Stomach (tissue), 9 donors: ENCODE data around the gene RETREG1. TPM values are rescaled to one million over a fixed set of nuclear protein-coding genes. Genes with fewer than 3 reads are reported as not detected.
"Not testable (repeated sequence)": the region's sequence is repeated elsewhere in the genome, so short reads cannot be mapped to it uniquely, and the experiment has no call there.

ENCODE experiments used
- DNase-seq, 2 donors: peaks; one replicate each; pipeline versions ENCODE4 v3.0.0 to v3.0.0-alpha.2; 2013 to 2019
- H3K27ac ChIP-seq, 5 donors: fragments of 200-600 bp in 4 of 5; sonication (generic) in 4 of 5; one replicate each; pipeline ENCODE4 v1.5.1; 2013 to 2019; ENCODE audit warnings: mild to moderate bottlenecking in 1 of 5, moderate library complexity in 1 of 5
- H3K27me3 ChIP-seq, 3 donors: fragments of 200-600 bp; sonication (generic); one replicate each; pipeline ENCODE4 v1.5.1; 2017 to 2019; ENCODE audit warnings: mixed run types in 1 of 3
- H3K36me3 ChIP-seq, 4 donors: fragments of 200-600 bp; sonication (generic); 1 replicate in 3 of 4; 2 replicates in 1 of 4; pipeline ENCODE4 v1.5.1; 2016 to 2019
- H3K4me1 ChIP-seq, 4 donors: fragments of 200-600 bp; sonication (generic); one replicate each; pipeline ENCODE4 v1.5.1; 2016 to 2019
- H3K4me3 ChIP-seq, 4 donors: fragments of 200-600 bp; sonication (generic) in 3 of 4; one replicate each; pipeline ENCODE4 v1.5.1; 2016 to 2019; ENCODE audit warnings: mild to moderate bottlenecking in 1 of 4
- H3K9me3 ChIP-seq, 4 donors: fragments of 200-600 bp; sonication (generic); one replicate each; pipeline ENCODE4 v1.5.1; 2016 to 2019
- EP300 ChIP-seq: sonication (generic); formaldehyde crosslinking; IDR thresholded peaks from one replicate; pipeline ENCODE4 v1.6.1; 2017; ENCODE audit warnings: antibody characterized with exemption
- POLR2A ChIP-seq, 4 donors: fragments of 450-650 bp; IDR thresholded peaks; one replicate each; pipeline ENCODE4 v1.6.1; 2016; ENCODE audit warnings: antibody characterized with exemption in 4 of 4, control low read depth in 2 of 4, mild to moderate bottlenecking in 1 of 4, moderate library complexity in 1 of 4
- POLR2AphosphoS5 ChIP-seq, 3 donors: sonication (generic); formaldehyde crosslinking; IDR thresholded peaks; one replicate each; pipeline ENCODE4 v1.6.1; 2016; ENCODE audit warnings: antibody characterized with exemption in 3 of 3
- WGBS, 5 donors: extraction: QIAGEN DNeasy Blood & Tissue Kit in 3 of 5; methylation state at CpG; one replicate each; pipeline versions ENCODE4 v1.1.5 to v1.1.7; 2013 to 2018; 5-methylcytosine and 5-hydroxymethylcytosine counted together
- intact Hi-C: fragments of 100-400 bp; cut with DNase I; formaldehyde crosslinking; loops from one replicate; pipeline ENCODE4 v1.15.1; 2023; ENCODE audit warnings: low total_unique reads
- polyA plus RNA-seq, 3 donors: library from polyadenylated mRNA; stranded (reverse); fragments of 200-250 nt; gene quantifications; one replicate each; pipeline ENCODE4 v1.2.3, GENCODE V29; 2013
- total RNA-seq, 5 donors: library from RNA; depleted of rRNA; stranded (reverse); fragments of >200 nt; gene quantifications; one replicate each; pipeline versions ENCODE4 v1.1.0 to v1.2.3, GENCODE V29; 2014 to 2016
- TF ChIP-seq, protein P1 (sequence below), 7 experiments: fragments of 450-650 bp in 4 of 7; fragments of 200-600 bp in 3 of 7; sonication (generic) in 3 of 7; IDR thresholded peaks; one replicate each; pipeline ENCODE4 v1.5.1; 2016 to 2019; ENCODE audit warnings: antibody characterized with exemption in 7 of 7, control low read depth in 2 of 7, mild to moderate bottlenecking in 1 of 7
- donor health status: healthy with polysubstance abuse.
- donor health status: Bipolar disorder and iron deficiency.
- donor health status: healthy.

RETREG1 gene
- total and polyA plus RNA-seq, 8 donors, result 7.1 to 71.2 (median 23.9) TPM

DNA sequence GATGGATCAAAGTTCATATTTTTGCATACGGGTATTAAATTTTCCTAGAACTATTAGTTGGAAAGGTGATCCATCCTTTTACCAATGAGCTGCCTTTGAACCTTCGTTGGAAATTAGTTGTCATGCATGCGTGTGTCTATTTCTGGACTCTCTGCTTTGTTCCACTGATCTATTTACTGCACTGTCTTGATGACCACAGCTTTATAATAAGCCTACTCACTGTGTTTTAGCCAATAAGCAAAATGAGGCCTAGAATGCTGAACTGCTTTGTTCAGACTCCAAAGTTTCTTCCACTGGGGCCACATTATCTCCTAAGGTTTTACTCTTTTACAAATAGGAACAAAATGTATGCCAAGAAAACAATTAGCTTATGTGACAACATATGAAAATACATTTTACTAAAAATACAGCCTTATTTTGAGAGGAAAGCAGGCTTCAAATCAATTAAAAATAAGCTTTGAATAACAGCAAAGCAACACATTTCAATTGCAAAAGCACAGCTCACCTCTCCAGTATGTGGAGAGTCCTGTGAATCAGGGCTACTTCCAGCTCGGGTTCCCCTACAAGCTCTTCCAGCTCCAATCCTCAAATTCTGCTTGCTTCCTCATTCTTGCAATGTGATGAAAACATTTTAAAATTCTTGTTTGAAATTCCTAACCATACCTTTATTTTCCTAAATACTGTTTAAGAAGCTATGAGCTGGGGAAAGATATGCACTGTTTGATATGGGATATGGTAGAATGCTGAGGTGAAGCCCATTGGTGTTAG, 72.0 kb downstream of the RETREG1 start:
- Histone ChIP-seq H3K4me3 (no peak overlapping the region), H3K4me1 (peaks cover 8 to 20% (median 12%) of the 10 kb centered on the region in 4 donors), H3K27ac (peak overlapping the region in 2 of 5 donors; percentile 29), H3K36me3 (no peaks in the 10 kb centered on the region), H3K9me3 (no peaks in the 10 kb centered on the region), H3K27me3 (no peaks in the 10 kb centered on the region)
- intact Hi-C loops, result no loop called here
- 68 to 83% (median 81%) methylated on average over 4 of the region's 4 CpGs for WGBS, 5 donors
- no peak for DNase-seq
- TF ChIP-seq POLR2AphosphoS5 (IDR thresholded peaks at IDR 0.05) (no peak), EP300 (no peak), POLR2A (IDR thresholded peaks at IDR 0.05) (no peak)
- TF ChIP-seq, protein P1, sequence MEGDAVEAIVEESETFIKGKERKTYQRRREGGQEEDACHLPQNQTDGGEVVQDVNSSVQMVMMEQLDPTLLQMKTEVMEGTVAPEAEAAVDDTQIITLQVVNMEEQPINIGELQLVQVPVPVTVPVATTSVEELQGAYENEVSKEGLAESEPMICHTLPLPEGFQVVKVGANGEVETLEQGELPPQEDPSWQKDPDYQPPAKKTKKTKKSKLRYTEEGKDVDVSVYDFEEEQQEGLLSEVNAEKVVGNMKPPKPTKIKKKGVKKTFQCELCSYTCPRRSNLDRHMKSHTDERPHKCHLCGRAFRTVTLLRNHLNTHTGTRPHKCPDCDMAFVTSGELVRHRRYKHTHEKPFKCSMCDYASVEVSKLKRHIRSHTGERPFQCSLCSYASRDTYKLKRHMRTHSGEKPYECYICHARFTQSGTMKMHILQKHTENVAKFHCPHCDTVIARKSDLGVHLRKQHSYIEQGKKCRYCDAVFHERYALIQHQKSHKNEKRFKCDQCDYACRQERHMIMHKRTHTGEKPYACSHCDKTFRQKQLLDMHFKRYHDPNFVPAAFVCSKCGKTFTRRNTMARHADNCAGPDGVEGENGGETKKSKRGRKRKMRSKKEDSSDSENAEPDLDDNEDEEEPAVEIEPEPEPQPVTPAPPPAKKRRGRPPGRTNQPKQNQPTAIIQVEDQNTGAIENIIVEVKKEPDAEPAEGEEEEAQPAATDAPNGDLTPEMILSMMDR (IDR thresholded peaks at IDR 0.05), result no peak

DNA sequence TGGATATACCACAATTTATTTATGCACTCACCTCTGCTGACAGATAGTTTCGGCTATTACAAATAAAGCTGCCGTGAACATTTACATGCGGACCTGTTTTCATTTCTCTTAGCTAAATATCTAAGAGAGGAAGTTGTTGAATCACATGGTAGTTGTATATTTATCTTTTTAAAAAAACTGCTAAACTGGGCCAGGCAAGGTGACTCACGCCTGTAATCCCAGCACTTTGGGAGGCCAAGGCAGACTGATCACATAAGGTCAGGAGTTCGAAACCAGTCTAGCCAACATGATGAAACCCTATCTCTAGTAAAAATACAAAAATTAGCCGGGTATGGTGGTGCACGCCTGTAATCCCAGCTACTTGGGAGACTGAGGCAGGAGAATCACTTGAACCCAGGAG, 73.6 kb downstream of the RETREG1 start:
- H3K9me3 ChIP-seq, H3K27me3 ChIP-seq, DNase-seq, H3K4me3 ChIP-seq, H3K36me3 ChIP-seq, intact Hi-C loops, H3K27ac ChIP-seq: not testable (repeated sequence)
- peaks cover 8 to 14% (median 11%) of the 10 kb centered on the region in 4 donors for H3K4me1 ChIP-seq
- WGBS, 5 donors, result 74 to 88% (median 84%) methylated on average over 7 of the region's 7 CpGs

DNA sequence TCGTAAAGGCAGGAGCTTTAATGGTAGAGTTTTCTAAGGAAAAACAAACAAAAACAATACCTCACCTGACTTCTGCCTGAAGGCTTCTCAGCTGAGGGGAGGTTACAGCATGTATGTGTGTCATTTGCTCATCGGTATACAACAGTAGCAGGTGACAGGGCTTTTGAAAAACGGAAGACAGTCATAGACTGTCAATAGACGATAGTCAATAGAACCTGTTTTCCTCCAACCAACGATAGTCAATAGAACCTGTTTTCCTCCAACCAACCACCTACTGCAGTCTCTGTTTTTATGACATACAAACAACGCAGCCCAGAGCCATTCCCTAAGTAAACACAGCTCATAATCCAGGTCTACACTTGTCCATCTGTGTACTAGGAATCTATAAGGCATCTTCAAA, 74.6 kb downstream of the RETREG1 start:
- intact Hi-C loops, result no loop called here
- Histone ChIP-seq H3K4me3 (no peak overlapping the region), H3K27ac (no peak overlapping the region)

DNA sequence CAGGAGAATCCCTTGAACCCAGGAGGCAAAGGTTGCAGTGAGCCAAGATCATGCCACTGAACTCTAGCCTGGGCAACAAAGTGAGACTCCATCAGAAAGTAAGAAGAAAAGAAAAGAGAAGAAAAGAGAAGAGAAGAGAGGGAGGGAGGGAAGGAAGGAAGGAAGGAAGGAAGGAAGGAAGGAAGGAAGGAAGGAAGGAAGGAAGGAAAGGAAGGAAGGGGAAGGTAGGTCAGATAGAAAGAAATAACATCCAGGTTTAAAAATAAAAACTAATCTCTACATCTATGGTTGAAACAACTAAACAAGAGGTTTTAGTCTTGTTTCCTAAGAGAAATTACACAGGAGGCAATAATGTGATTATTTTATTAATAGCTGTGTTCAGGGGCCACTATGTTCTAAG, 75.2 kb downstream of the RETREG1 start:
- intact Hi-C loops, result not testable (repeated sequence)

More for the DNA sequence above, 74.6 kb downstream of the RETREG1 start:
- H3K36me3 ChIP-seq, result no peaks in the 10 kb centered on the region
- H3K27me3 ChIP-seq, result no peaks in the 10 kb centered on the region
- no peak for TF ChIP-seq POLR2A (IDR thresholded peaks at IDR 0.05)
- no peak for TF ChIP-seq POLR2AphosphoS5 (IDR thresholded peaks at IDR 0.05)
- no peak for TF ChIP-seq EP300
- TF ChIP-seq, protein P1 (IDR thresholded peaks at IDR 0.05), result no peak
- DNase-seq, result no peak
- H3K9me3 ChIP-seq, result no peaks in the 10 kb centered on the region
- 70 to 78% (median 77%) methylated on average over 6 of the region's 6 CpGs for WGBS, 5 donors
- H3K4me1 ChIP-seq, result peaks cover 4 to 10% (median 7%) of the 10 kb centered on the region in 4 donors

DNA sequence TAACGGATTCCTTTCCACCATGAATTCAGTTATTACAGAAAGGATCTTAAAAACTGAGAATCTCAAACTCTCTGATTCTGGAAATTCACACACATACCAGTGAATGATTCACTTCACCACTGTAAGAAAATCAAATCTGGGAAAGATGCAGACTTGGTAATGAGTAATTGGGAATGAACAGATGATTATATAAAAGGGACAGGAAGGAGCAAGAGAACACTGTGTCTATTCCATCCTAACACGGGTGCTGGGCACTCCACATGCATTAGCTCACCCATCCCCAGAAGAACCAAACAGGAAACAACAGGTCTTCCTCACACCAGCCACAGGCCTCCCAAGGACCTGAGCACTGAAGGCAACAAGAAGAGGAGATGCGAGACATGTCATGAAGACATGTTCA, 76.4 kb downstream of the RETREG1 start:
- Histone ChIP-seq H3K27ac (peak overlapping the region in 2 of 5 donors; percentile 24 to 71), H3K4me1 (peaks cover 0 to 10% (median 8%) of the 10 kb centered on the region in 4 donors), H3K36me3 (no peaks in the 10 kb centered on the region), H3K9me3 (no peaks in the 10 kb centered on the region), H3K4me3 (no peak overlapping the region), H3K27me3 (no peaks in the 10 kb centered on the region)
- intact Hi-C loops, result no loop called here
- no peak for TF ChIP-seq POLR2AphosphoS5 (IDR thresholded peaks at IDR 0.05)
- TF ChIP-seq EP300, result no peak
- TF ChIP-seq POLR2A (IDR thresholded peaks at IDR 0.05), result no peak
- TF ChIP-seq, protein P1 (IDR thresholded peaks at IDR 0.05), result no peak
- DNase-seq, result no peak
- WGBS, 5 donors, result 83 to 89% (median 85%) methylated on average over 3 of the region's 3 CpGs

More for the DNA sequence above, 75.2 kb downstream of the RETREG1 start:
- not testable (repeated sequence) for H3K4me1 ChIP-seq, H3K4me3 ChIP-seq, H3K36me3 ChIP-seq, H3K9me3 ChIP-seq, H3K27me3 ChIP-seq, DNase-seq, H3K27ac ChIP-seq
